Suprapubic skin (tissue), 4 donors: Measurements from ENCODE around the gene CNTROB. TPM values are rescaled to one million over a fixed set of nuclear protein-coding genes. Genes with fewer than 3 reads are reported as not detected.

ENCODE experiments used
- DNase-seq, 2 donors: peaks; one replicate each; pipeline ENCODE4 v3.0.0-alpha.2; 2019; ENCODE audit warnings: low spot score in 2 of 2
- H3K27ac ChIP-seq: fragments of 200-600 bp; sonication (generic); one replicate; pipeline ENCODE4 v1.5.1; 2019
- H3K27me3 ChIP-seq: fragments of 200-600 bp; sonication (generic); one replicate; pipeline ENCODE4 v1.5.1; 2019
- H3K36me3 ChIP-seq: fragments of 200-600 bp; sonication (generic); one replicate; pipeline ENCODE4 v1.5.1; 2019
- H3K4me1 ChIP-seq: fragments of 200-600 bp; sonication (generic); one replicate; pipeline ENCODE4 v1.5.1; 2019
- H3K4me3 ChIP-seq: fragments of 200-600 bp; sonication (generic); one replicate; pipeline ENCODE4 v1.5.1; 2019; ENCODE audit warnings: mild to moderate bottlenecking
- H3K9me3 ChIP-seq: fragments of 200-600 bp; sonication (generic); one replicate; pipeline ENCODE4 v1.5.1; 2019
- CTCF ChIP-seq, 2 donors: fragments of 200-600 bp in 1 of 2; fragments of 450-650 bp in 1 of 2; sonication (generic) in 1 of 2; IDR thresholded peaks; one replicate each; pipeline ENCODE4 v1.5.1; 2016 to 2019; ENCODE audit warnings: antibody characterized with exemption in 2 of 2, mild to moderate bottlenecking in 1 of 2, moderate library complexity in 1 of 2
- EP300 ChIP-seq: sonication (generic); formaldehyde crosslinking; IDR thresholded peaks from one replicate; pipeline ENCODE4 v1.6.1; 2017; ENCODE audit warnings: antibody characterized with exemption
- POLR2A ChIP-seq, 2 donors: fragments of 450-650 bp; IDR thresholded peaks; one replicate each; pipeline ENCODE4 v1.6.1; 2017; ENCODE audit warnings: antibody characterized with exemption in 2 of 2, mild to moderate bottlenecking in 2 of 2, moderate library complexity in 2 of 2
- POLR2AphosphoS5 ChIP-seq, 3 donors: sonication (generic); formaldehyde crosslinking; IDR thresholded peaks; one replicate each; pipeline ENCODE4 v1.6.1; 2017; ENCODE audit warnings: antibody characterized with exemption in 3 of 3
- WGBS: methylation state at CpG from one replicate; pipeline ENCODE4 v1.1.5; 2018; 5-methylcytosine and 5-hydroxymethylcytosine counted together
- total RNA-seq, 4 donors: library from RNA; depleted of rRNA; stranded (reverse); fragments of >200 nt; gene quantifications; one replicate each; pipeline ENCODE4 v1.1.0, GENCODE V29; 2016

CNTROB gene
- total RNA-seq, 4 donors from 2014 or later: 23.7 to 57.0 (median 30.8) TPM

DNA sequence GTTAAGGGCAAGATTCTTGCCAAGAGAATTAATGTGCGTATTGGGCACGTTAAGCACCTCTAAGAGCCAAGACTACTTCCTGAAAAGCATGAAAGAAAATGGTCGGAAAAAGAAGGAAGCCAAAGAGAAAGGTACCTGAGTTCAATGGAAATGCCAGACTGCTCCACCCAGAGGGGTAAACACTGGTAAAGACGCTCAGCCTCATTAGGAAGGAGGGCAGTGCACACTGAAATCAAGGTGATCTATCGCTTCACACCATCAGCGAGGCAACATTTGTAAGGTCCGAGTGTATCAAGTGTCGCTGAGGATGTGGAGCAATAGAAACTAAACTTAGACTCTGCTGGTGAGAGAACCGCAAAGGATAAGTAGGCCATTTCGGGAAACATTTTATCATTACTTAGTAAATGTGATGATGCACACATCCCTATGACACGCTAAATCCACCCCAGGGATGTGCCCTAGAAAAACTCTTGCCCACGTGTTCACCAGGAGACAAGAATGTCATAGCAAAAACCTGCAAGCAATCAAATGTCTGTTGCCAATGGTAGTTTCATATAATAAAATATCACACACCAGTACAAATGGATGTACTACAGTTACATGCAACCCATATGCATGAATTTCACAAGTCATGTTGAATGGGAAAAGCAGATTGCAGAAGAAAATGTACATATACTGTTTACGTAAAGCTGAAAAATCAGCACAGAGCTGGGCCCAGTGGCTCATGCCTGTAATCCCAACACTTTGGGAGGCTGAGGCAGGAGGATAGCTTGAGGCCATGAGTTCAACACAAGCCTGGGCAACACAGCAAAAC, 23.6 kb downstream of the CNTROB start:
- 58% methylated on average over 13 of the region's 13 CpGs for WGBS
- no peaks in the 10 kb centered on the region for H3K4me1 ChIP-seq
- peaks cover 3% of the 10 kb centered on the region for H3K27me3 ChIP-seq
- no peaks in the 10 kb centered on the region for H3K9me3 ChIP-seq
- no peak for DNase-seq
- TF ChIP-seq CTCF (IDR thresholded peaks at IDR 0.05) (no peak), POLR2A (IDR thresholded peaks at IDR 0.05) (no peak), EP300 (no peak), POLR2AphosphoS5 (IDR thresholded peaks at IDR 0.05) (no peak)
- peaks cover 2% of the 10 kb centered on the region for H3K36me3 ChIP-seq
- H3K4me3 ChIP-seq: no peak overlapping the region
- H3K27ac ChIP-seq: no peak overlapping the region

- no peak for DNase-seq
- TF ChIP-seq POLR2A (IDR thresholded peaks at IDR 0.05): no peak
- TF ChIP-seq EP300: no peak
- TF ChIP-seq POLR2AphosphoS5 (IDR thresholded peaks at IDR 0.05): no peak
- no peak for TF ChIP-seq CTCF (IDR thresholded peaks at IDR 0.05)
- H3K27ac ChIP-seq: no peak overlapping the region
These were observed 24.4 kb downstream of the CNTROB start for GRCh38 chr17:7956228-7956965.

GRCh38 chr17:7959503-7960253, 27.7 kb downstream of the CNTROB start:
- 88% methylated on average over 9 of the region's 9 CpGs for WGBS
- peaks cover 7% of the 10 kb centered on the region for H3K27me3 ChIP-seq
- TF ChIP-seq POLR2A (IDR thresholded peaks at IDR 0.05) (no peak), CTCF (IDR thresholded peaks at IDR 0.05) (no peak), POLR2AphosphoS5 (IDR thresholded peaks at IDR 0.05) (no peak), EP300 (no peak)
- no peak overlapping the region for H3K27ac ChIP-seq
- no peaks in the 10 kb centered on the region for H3K4me1 ChIP-seq
- no peaks in the 10 kb centered on the region for H3K9me3 ChIP-seq
- DNase-seq: no peak
- no peaks in the 10 kb centered on the region for H3K36me3 ChIP-seq
- no peak overlapping the region for H3K4me3 ChIP-seq

More at GRCh38 chr17:7956228-7956965, 24.4 kb downstream of the CNTROB start:
- peaks cover 2% of the 10 kb centered on the region for H3K36me3 ChIP-seq
- no peaks in the 10 kb centered on the region for H3K9me3 ChIP-seq
- WGBS: 76% methylated on average over 11 of the region's 11 CpGs
- no peak overlapping the region for H3K4me3 ChIP-seq
- no peaks in the 10 kb centered on the region for H3K4me1 ChIP-seq
- H3K27me3 ChIP-seq: peaks cover 7% of the 10 kb centered on the region

DNA sequence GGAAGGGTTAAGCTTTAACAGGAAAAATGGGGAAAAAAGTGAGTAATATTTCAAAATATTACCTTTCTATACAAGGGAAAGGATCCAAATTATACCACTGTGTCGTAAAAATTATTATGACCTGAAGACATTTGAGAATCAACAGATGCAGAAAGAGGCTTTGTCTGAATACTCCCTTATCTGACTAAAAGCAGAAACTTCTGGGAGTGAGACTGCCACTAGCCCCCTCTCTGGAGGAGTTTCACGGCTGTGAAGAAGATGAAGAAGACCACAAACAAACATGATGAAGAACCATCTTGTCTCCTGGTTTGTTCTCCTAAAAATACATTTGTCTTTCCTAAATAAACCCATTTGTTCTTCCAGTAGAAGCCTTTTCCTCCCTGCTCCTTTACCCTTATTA, 29.4 kb downstream of the CNTROB start:
- H3K9me3 ChIP-seq: no peaks in the 10 kb centered on the region
- TF ChIP-seq EP300 (no peak), CTCF (IDR thresholded peaks at IDR 0.05) (no peak), POLR2A (IDR thresholded peaks at IDR 0.05) (no peak), POLR2AphosphoS5 (IDR thresholded peaks at IDR 0.05) (no peak)
- H3K27me3 ChIP-seq: peaks cover 7% of the 10 kb centered on the region
- no peaks in the 10 kb centered on the region for H3K36me3 ChIP-seq
- H3K4me3 ChIP-seq: no peak overlapping the region
- no peak for DNase-seq
- H3K4me1 ChIP-seq: no peaks in the 10 kb centered on the region
- H3K27ac ChIP-seq: no peak overlapping the region
- 30% methylated on average over 2 of the region's 2 CpGs for WGBS
